Stomach (tissue), 4 donors: ENCODE results near the gene TBC1D13.
"Not testable (repeated sequence)": the region's sequence is repeated elsewhere in the genome, so short reads cannot be mapped to it uniquely, and the experiment has no call there.

Experiments
- POLR2A ChIP-seq, 4 donors: fragments of 450-650 bp; IDR thresholded peaks; one replicate each; pipeline ENCODE4 v1.6.1; 2016; ENCODE audit warnings: antibody characterized with exemption in 4 of 4, control low read depth in 2 of 4, mild to moderate bottlenecking in 1 of 4, moderate library complexity in 1 of 4
- TF ChIP-seq, protein P1 (sequence below), 7 experiments: fragments of 450-650 bp in 4 of 7; fragments of 200-600 bp in 3 of 7; sonication (generic) in 3 of 7; IDR thresholded peaks; one replicate each; pipeline ENCODE4 v1.5.1; 2016 to 2019; ENCODE audit warnings: antibody characterized with exemption in 7 of 7, control low read depth in 2 of 7, mild to moderate bottlenecking in 1 of 7

DNA sequence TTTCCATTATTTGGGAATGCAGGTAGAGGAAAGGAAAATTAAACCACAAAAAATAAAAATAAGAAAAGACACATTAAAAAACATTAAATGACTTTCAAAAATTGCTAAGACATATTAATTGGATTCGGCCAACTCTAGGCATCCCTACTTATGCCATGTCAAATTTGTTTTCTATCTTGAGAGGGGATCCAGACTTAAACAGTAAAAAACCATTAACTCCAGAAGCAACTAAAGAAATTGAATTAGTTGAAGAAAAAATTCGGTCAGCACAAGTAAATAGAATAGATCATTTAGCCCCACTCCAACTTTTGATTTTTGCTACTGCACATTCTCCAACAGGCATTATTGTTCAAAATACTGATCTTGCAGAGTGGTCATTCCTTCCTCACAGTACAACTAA is 65.6 kb downstream of the TBC1D13 start:
- TF ChIP-seq, protein P1, sequence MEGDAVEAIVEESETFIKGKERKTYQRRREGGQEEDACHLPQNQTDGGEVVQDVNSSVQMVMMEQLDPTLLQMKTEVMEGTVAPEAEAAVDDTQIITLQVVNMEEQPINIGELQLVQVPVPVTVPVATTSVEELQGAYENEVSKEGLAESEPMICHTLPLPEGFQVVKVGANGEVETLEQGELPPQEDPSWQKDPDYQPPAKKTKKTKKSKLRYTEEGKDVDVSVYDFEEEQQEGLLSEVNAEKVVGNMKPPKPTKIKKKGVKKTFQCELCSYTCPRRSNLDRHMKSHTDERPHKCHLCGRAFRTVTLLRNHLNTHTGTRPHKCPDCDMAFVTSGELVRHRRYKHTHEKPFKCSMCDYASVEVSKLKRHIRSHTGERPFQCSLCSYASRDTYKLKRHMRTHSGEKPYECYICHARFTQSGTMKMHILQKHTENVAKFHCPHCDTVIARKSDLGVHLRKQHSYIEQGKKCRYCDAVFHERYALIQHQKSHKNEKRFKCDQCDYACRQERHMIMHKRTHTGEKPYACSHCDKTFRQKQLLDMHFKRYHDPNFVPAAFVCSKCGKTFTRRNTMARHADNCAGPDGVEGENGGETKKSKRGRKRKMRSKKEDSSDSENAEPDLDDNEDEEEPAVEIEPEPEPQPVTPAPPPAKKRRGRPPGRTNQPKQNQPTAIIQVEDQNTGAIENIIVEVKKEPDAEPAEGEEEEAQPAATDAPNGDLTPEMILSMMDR (IDR thresholded peaks at IDR 0.05), result not testable (repeated sequence)
- not testable (repeated sequence) for TF ChIP-seq POLR2A (IDR thresholded peaks at IDR 0.05)
